Ecto neural progenitor cell (in vitro differentiated cells): ENCODE measurements around the gene ADAMTS9.

Source experiments
- DNase-seq: peaks from one replicate; pipeline ENCODE4 v3.0.0-alpha.2; 2018; ENCODE audit warnings: low spot score

Gene ADAMTS9

DNA sequence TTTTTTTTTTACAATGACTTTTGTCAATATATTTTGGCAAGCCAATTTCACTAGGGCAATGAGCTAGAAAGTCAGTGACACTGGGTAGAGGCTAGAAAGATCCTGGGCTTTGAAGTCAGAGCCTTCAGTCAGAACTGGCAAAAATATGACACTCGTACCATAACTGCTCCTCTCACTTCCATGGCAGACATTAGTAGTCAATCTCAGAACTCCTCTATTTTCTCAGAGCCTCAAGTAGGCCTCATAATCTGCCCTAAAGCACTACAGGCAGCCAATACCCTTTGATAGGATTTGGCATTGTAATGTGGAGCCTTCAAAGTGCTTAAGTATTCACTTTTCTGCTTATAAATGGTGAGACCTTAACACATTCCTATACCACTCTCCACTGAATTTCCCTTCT, 67.8 kb downstream of the ADAMTS9 start:
- no peak for DNase-seq

DNA sequence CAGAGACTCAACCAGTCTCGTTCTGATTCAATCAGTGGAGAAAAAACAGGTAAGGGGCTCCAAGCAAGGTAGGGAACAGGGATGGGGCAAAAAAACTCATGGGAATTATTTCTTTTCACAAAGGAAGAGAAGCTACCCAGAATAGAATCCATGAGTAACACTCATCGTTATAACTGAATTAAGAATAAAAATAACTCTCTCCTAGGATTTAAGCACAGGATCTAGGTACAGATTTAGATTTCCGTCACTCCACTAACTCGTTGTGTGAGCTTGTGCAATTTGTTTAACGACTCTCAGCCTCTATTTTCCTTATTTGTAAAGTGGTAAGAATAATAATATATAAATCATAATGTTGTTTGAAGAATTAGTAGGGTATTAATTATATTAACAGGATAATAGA, 68.6 kb downstream of the ADAMTS9 start:
- DNase-seq: no peak

DNA sequence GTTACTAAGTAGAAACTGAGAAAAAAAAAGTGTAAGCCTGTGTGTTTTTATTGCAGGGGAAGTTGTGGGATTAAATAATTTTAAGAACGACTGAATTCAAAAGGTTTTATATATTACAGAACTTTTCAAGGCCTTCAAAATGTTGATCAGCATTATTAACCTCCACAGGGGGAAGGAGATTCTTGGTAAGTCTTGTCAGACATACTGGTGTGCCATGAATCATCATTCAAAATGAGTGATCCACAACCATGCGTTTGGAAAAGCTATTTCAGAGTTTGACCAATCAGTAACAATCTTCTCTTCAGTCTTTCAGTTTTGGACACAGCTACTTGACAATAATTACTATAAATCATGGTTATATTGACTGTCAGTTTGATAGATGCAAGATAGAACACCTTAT, 70.2 kb downstream of the ADAMTS9 start:
- DNase-seq: no peak

DNA sequence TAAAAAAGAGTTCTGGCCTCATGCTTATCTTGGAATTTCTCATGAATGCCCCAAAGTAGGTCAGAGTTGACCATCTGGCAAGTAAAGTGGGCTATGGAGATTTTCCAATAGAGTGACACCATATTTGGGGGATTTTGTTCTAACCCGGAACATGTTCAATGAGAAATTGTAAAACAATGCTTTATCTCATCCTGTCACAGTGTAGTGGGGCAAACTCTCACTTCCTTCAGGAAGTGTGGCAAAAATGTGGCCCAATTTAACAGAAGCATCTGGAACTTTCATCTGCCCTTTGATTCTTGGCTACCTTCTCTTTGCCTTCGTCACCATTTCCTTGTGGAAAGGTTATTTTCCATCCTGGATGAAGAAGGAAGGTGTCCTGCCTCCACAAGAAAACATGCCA, 70.8 kb downstream of the ADAMTS9 start:
- no peak for DNase-seq

DNA sequence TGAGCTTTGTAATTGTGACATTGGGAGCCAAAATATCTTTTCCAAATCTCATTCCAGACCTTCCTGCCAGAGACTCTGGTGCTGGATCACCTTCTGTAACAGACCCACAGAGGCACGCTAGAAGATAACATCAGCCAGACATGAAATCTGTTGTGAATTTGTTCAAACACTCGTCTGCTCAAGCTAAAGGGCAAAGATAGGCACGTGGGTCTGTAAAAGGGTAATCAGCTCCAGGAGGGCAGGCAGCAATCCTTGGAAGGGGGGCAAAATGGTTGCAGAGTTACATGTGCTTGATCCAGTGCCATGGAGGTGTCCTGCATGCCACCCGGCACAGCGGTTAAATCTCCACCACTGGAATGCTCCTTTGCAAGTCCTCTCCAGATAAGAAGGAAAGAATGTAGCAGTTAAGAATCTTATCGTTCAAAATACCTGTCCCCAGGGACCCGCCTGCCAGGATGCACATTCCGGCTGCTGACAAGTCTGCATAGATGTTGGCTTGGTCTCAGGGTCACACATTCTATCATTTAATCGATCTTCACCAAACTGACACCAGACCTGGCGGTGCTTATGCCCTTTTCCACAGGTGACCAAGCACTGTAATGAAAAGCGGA, 74.8 kb downstream of the ADAMTS9 start:
- no peak for DNase-seq

DNA sequence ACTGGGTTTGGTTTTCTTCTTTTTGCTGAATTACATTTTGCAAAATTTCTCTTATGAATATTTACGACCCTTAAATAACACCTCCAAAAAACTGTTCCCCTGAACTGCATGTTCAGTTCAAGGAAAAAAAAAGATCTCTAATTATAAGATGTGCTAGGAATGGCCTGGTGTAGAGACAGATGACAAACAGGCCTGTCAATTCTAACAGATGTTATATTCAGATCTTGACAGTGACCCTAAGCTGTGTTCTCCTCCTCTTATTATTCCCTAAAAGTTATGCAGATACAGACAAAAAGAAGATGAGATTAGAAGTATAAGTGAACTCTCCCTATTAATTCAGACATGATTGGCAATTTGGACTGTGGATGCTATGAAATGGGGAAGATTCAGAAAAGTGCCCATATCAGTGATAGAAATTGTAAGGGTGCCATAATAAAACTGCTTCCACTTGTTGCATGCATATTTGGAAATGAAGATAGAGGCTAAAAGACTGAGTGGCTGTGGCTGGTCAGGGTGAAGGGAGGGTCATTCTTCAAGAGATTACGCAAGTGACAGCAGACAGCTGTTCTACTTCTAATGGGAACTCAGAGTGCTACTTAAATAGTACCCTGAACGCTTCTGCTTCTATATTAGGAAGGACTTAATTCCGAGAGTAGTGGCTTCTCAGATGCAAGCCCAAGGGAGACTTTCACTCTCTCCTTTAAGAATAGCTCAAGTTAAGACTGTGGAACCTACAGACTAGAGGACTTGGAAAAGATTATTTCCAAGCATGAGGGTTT, 75.5 kb downstream of the ADAMTS9 start:
- DNase-seq: no peak

DNA sequence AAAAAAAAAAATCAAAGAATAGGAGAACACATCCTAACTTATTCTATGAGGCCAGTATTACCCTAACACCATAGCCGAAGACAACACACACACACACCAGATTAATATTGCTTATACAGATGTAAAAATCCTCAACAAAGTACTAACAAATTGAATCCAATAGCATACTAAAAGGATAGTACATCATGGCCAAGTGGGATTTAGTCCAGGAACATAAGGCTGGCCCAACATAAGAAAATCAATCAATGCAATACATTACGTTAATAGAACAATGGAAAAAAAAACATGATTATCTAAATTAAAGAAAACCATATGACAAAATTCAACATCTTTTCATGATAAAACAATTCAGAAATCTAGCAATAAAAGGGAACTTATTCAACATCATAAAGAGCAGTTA, 79.1 kb downstream of the ADAMTS9 start:
- no peak for DNase-seq

DNA sequence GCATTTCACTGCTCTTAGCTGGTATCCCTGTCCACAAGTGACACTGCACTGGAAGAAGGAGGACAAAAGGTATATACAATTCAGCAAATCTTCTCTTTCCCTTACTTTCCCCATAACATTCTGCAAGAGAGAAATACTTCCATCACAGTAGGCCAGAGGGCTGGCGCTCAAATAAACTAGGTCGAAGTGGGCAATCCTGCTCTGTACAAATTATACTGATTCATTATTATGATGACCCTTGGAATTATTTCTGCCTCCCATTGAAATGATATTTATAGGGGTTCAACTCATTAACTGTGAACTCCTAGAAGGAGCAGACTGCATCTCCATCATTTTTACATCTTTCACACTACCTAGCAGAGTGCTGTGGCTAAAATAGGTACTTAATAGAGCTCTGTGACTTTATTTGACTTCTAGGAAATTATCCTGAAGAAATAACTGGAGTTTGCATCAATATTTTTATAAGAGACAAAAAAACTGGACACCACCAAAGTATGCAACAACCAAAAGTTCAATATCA, 80.7 kb downstream of the ADAMTS9 start:
- no peak for DNase-seq

DNA sequence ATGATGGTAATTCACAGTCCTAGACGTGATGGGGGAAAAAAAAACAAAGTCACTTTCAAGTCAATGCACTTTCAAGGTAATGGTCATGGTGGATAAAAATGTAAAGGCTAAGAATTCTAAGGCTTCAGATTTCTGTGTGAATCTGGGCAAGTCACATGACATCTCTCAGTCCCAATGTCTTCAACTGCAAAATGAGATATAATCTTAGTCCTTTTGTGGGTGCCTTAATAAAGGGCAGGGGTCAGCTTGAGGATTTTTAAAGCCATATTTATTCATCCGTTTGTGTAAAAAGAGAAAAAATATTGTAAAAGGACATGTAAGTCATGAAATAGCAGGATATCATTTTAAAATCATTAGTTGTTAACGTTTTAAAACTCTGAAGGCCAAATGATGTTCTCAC, 83.5 kb downstream of the ADAMTS9 start:
- no peak for DNase-seq

DNA sequence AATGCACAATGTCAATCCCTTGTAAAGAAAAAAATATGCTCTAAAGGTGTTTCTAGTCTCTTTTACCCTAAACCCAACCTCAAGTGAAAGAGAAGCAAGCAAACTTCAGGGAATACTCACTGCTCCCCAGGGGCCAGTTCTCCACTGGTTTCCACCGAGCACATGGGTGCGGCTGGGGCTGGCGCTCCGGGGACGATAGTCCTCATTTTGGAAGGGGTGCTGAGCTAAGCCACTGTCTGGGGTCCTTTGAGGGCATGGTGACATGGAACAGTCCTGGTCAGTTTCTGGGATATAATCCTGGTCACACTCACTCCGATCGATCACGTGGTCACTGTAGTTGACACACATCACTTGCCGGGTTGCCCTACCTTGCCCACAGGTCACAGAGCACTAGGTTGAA, 86.0 kb downstream of the ADAMTS9 start:
- DNase-seq: no peak

DNA sequence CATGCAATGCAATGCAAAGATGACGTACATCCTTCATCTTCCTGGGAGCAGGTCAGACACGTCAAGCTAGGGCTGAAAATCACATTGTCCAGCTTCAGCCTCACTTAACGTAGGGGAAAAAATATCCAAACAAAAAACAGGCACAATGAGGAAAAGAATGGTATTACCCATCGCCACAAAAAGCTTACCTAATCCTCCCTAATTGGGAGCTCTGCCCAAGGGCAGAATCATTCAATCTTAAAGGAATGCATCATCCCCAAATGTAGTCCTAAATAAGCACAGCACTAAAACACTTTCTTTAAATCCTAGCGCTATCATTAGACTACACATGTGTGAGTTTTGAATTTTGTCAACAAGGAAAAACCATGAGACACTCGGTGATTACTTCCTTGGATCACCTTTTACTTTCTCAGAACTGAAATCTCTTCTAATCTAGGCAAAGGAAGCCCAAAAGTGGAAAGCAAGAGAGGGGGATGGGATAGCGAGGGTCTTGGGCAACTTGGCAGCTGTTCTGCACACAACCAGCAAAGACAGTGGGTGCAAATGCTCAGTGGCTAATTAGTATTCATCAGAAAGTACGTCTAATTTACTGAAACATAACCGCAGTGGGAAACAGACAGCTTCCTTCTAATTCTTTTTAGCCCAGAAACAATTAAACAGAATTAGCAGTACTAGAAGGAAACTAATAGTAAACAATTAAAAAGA, 87.4 kb downstream of the ADAMTS9 start:
- DNase-seq: no peak

DNA sequence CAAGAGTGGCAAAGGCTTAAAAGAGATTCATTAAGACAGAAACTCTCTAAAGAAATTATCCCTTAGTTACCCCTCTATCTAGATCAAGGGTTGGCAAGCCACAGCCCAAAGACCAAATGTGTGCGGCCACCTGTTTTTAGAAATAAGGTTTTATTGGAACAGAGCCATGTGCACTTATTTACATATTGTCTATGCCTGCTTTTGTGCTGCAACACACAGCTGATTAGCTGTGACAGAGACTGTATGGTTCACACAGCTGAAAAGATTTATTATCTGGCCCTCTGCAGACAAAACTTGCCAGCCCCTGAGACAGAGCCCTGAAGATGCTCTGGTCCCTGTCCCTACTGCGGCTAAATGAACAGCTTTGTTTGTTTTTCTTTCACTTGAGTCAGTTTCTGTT, 88.1 kb downstream of the ADAMTS9 start:
- no peak for DNase-seq

DNA sequence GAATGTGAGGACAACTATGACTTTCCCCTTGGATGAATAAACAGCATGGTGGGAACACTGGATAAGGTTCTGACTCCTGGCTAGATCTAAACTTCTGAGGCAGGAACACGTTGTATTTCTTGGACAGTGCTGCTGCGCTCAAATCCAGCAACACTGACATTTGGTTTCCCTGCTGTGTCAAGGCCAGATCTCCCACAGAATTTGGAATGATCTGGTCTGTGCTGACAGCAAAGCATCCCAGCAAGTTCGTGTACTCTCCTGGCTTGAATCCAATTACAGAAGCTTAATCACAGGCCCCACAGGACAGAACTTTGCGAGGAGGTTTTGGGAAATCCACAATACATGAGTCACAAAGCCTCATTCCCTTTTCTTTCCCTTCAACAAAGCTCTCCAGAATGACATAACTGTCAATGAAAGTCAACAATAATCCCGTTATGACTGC, 92.5 kb downstream of the ADAMTS9 start:
- DNase-seq: no peak

DNA sequence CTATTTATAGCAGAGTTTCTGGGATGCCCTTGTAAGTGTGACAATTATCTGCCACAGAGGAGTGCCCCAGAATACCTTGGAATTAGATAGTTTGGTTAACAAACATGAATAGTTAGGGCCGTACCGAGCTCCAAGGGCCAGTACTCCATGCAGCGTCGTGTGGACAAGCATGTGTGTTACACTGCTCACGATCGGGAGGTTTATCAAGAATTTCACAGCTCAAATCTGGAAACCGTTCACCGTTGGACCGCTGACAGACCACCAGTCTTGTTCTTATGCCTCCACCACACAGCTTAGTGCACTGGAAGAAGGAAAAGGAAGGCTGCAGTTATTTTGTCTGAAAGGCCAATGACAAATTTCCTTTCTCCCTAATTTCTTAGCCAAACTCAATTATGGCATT, 93.7 kb downstream of the ADAMTS9 start:
- DNase-seq: no peak

DNA sequence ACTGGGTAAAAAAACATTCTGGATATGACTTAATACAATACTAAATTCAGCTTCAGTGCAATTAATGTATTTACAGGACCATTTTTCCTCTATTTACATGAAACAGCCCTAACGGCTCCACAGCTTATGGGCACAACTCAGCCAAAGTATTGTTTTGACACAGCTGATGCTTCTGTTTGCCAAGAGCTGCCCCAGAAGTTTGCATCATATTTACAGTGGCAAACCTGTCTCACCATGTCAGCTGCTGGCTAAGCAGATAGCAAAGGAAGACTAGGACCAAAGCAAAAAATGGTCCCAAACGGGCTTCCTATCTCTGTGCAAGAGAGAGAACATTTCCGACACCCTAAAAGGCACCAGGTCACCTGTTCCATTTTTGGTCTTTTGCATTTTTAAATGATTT, 94.5 kb downstream of the ADAMTS9 start:
- no peak for DNase-seq

DNA sequence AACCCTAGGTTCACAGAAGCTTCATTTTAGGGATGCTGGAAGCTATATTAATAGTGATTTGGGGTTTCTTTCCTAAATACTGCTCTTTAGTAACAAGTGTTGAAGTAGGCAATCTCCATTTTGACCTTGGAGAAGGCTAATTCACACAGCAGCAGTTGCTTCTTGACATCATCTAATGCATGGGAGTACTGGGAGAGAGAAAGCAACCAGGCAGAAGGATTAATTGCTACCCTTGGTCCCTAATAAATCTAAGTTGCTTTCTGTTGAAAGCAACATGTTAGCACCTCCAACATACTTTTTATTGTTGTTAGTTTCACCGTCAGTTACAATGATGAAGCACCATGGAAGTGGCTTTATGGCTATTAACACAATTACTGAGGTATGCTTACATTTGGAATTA, 96.2 kb downstream of the ADAMTS9 start:
- DNase-seq: no peak

DNA sequence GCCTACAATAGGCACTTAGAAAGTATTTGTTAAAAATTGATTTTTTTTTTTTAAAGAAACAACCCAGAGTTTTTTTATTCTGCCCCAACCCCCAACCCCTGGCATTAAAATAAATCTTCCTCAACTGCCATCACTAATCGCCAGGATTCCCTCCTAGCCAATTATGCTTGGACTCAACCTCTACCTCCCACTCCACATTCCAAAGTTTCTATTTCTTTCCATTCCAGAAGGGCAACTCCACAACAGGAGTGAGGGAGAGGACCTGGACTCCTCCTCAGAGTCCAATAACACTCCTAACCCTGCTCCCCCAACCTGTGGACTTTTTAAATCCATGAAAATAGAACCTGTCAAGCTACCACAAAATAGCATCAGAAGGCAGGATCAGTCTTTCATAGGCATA, 99.4 kb downstream of the ADAMTS9 start:
- no peak for DNase-seq

DNA sequence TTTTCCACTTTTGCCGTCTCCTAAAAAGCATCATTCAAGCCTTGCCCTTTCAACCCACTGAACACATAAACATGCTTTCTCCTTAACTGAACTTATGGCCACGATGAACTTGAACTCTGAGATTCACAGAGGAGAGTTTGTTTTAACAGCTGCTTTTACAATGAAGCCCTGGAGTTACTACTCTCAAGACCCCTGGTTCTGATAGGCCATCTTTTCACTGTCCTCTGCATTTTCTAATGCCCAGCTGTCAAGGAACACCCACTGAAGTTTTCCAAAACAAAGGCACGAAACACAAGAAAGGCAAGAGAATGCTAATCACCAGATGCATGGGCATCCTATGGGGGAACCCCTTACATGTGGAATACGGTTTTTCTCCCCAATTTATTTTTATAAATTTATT, 100.8 kb downstream of the ADAMTS9 start:
- DNase-seq: no peak

DNA sequence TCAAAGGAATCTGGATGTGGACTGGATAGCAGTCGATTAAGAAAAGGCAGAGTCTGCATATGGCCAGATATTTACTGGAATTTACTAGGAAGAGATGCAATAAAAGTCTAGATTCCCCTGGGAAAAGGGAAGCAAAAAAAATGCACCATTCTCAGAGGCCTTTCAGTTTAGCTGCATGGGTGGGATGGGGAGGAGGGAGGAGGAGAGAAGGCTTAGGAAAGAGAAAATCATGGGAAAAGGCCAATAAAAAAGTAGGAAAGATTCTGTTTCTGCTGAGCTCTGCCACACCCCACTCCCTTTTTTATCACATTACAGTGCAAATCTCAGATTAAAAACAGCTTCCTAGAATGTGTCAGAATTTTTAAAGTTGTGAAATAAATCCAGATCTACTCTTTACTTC, 103.6 kb downstream of the ADAMTS9 start:
- DNase-seq: no peak

DNA sequence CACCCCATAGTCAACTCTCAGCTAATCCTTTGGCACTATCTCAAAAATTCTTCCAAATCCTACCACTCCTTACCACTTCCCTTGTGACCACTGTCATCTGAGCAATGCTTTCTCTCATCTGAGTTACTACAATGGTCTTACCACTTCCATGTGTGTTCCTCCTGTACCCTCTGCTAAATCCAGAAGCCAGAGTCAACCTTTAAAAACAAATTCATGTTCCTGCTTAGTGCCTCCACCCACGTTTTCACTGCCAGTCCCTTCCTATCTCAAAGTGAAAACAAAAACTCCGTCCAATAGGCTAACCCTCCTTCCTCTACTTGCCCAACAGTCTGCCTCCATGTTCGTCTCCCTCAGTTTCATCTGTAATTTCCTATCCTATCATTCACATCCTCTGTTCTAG, 109.0 kb downstream of the ADAMTS9 start:
- DNase-seq: no peak

DNA sequence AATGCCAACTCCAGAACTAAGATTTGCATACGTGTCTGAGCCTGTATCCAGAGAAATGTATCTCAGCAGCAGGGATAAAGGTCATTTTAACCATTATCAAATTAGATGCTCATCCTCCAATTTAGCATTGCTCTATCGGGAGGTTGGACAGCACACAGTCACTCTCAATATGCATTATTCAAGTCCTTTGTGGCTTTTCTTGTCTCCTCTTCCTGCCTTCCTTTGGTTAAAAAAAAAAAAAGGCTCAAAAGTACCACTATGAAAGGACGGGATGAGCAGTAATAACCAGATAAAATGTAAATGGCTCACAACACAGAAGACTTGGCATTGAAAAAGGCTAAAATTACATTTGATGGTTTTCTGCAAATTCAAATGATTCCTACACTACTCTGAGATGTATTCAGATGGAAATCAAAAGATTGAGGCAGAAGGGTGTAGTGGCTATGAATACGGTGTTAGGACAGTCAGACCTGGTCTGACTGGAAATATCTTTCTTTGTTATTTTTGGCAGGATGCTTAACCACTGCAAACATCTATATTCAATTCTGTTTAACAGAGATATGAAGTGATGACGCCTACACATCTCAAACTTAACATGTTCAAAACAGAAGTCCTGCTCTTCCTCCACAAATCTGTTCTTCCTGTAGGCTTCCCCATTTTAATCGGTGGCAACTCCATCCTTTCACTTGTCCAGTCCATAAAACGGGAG, 109.6 kb downstream of the ADAMTS9 start:
- DNase-seq: no peak

DNA sequence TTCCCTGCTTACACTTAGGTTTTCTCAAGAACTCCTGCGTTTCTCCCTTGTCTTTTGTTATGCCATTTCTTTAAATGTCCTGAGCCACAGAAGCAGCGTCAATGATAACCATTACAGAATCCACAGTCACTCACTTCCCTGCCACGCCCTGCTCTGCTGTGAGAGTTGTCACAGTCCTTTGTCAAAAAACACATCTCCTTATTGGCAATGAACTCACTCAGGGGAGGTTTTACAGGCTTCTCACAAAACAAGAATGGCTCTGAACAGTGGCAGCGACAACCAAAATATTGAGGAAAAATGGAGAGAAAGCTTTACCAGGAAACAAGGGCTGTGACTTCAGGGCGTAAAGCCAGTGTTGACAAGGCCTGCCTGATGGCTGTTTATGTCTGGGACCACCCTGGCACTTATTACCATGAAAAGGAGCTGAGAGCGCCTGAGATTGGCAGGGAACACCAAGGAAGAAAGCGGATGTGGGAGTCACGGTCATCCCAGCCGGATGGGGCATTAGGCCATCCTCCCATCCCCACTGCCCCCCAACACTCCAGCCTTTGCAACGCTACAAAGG, 111.5 kb downstream of the ADAMTS9 start:
- no peak for DNase-seq
